HepG2 (cell line): ENCODE results near the gene WNT2B. TPM values are rescaled to one million over a fixed set of nuclear protein-coding genes. Genes with fewer than 3 reads are reported as not detected.

Experiments
- ASH2L ChIP-seq: fragments of 300-600, 200-600 bp; sonication (generic); IDR thresholded peaks from 2 replicates; pipeline ENCODE4 v1.7.0; 2017; ENCODE audit warnings: low read depth, mild to moderate bottlenecking, moderate library complexity, mixed read lengths, low read length; ENCODE audit not compliant: insufficient read length
- ATF1 ChIP-seq: IDR thresholded peaks from 2 replicates; pipeline ENCODE4 v1.6.1; 2016; ENCODE audit warnings: mild to moderate bottlenecking, control low read depth
- CBX1 ChIP-seq: IDR thresholded peaks from one replicate; pipeline ENCODE4 v1.6.1; 2016; ENCODE audit warnings: antibody characterized with exemption, low read depth
- FLYWCH1 ChIP-seq: sonication (generic); formaldehyde crosslinking; IDR thresholded peaks from 2 replicates; pipeline ENCODE4 v1.8.1; 2023; ENCODE audit warnings: mild to moderate bottlenecking, missing genetic modification reagents
- FOSL2 ChIP-seq: sonication (generic); formaldehyde crosslinking; IDR thresholded peaks from 2 replicates; pipeline ENCODE4 v1.4.0; 2020; ENCODE audit warnings: missing genetic modification reagents
- HHEX ChIP-seq: IDR thresholded peaks from 2 replicates; pipeline ENCODE4 v1.6.1; 2016; ENCODE audit warnings: control low read depth
- KLF6 ChIP-seq: IDR thresholded peaks from 2 replicates; pipeline ENCODE4 v1.8.0; 2016; ENCODE audit warnings: missing biosample characterization, missing genetic modification reagents
- MATR3 ChIP-seq: sonication (generic); formaldehyde crosslinking; IDR thresholded peaks from 2 replicates; pipeline ENCODE4 v1.4.0; 2020; ENCODE audit warnings: missing genetic modification reagents
- MIER2 ChIP-seq: IDR thresholded peaks from 2 replicates; pipeline ENCODE4 v1.6.1; 2016; ENCODE audit warnings: missing biosample characterization, missing genetic modification reagents
- RFX5 ChIP-seq: IDR thresholded peaks from 2 replicates; pipeline ENCODE4 v1.6.1; 2011; ENCODE audit warnings: low read depth, low read length, improper control_type of control experiment
- SMAD1 ChIP-seq: sonication (generic); formaldehyde crosslinking; IDR thresholded peaks from 2 replicates; pipeline ENCODE4 v1.4.0; 2020; ENCODE audit warnings: missing genetic modification reagents, low read depth, mild to moderate bottlenecking, borderline replicate concordance
- XRCC5 ChIP-seq: fragments of 200-400 bp; formaldehyde crosslinking; optimal IDR thresholded peaks from 2 replicates; pipeline ENCODE3; 2017; ENCODE audit warnings: mild to moderate bottlenecking, low read length
- ZFP37 ChIP-seq: sonication (generic); formaldehyde crosslinking; IDR thresholded peaks from 2 replicates; pipeline ENCODE4 v1.4.0; 2020; ENCODE audit warnings: missing genetic modification reagents, borderline replicate concordance
- ZSCAN29 ChIP-seq: sonication (generic); formaldehyde crosslinking; conservative IDR thresholded peaks from 2 replicates; pipeline ENCODE4 v1.4.0; 2020; ENCODE audit warnings: mild to moderate bottlenecking, missing genetic modification reagents
- polyA plus RNA-seq, 8 experiments: library from polyadenylated mRNA; depleted of rRNA in 3 of 8; stranded (reverse) in 7 of 8; unstranded in 1 of 8; fragments of >200 nt; fragmentation: Illumina TruSeq in 4 of 8; extraction: Trizol in 4 of 8; gene quantifications; 2 replicates each; pipeline versions ENCODE4 v1.2.1 to v1.2.3, GENCODE V29; 2011 to 2016; ENCODE audit warnings: low read depth in 4 of 8, missing spikeins in 1 of 8, mixed read lengths in 1 of 8; ENCODE audit not compliant: insufficient read depth in 1 of 8
- total RNA-seq, 5 experiments: library from RNA; depleted of rRNA; stranded (reverse); fragments of >200 nt; fragmentation: Illumina TruSeq; extraction: Trizol; gene quantifications; 2 replicates each; pipeline ENCODE4 v1.2.3, GENCODE V29; 2016; ENCODE audit warnings: low read depth in 1 of 5
- TF ChIP-seq, protein P1 (sequence below): sonication (generic); formaldehyde crosslinking; IDR thresholded peaks from 2 replicates; pipeline ENCODE4 v1.8.1; 2023; ENCODE audit warnings: mild to moderate bottlenecking, missing genetic modification reagents
- TF ChIP-seq, protein P2 (sequence below): sonication (generic); formaldehyde crosslinking; conservative IDR thresholded peaks from 2 replicates; pipeline ENCODE4 v1.4.0; 2020; ENCODE audit warnings: missing genetic modification reagents
- TF ChIP-seq, protein P3 (sequence below): IDR thresholded peaks from 2 replicates; pipeline ENCODE4 v1.6.1; 2016; ENCODE audit warnings: missing genetic modification reagents, missing compliant biosample characterization
- TF ChIP-seq, protein P4 (sequence below): sonication (generic); formaldehyde crosslinking; IDR thresholded peaks from 2 replicates; pipeline ENCODE4 v1.5.0; 2020; ENCODE audit warnings: missing genetic modification reagents
- TF ChIP-seq, protein P5 (sequence below), 2 experiments: IDR thresholded peaks; 2 replicates each; pipeline ENCODE4 v1.6.1; 2011 to 2012; ENCODE audit warnings: low read length in 2 of 2, borderline replicate concordance in 1 of 2, low read depth in 1 of 2, mild to moderate bottlenecking in 1 of 2, moderate library complexity in 1 of 2
- TF ChIP-seq, protein P6 (sequence below): sonication (generic); formaldehyde crosslinking; IDR thresholded peaks from 2 replicates; pipeline ENCODE4 v1.5.0; 2020; ENCODE audit warnings: mild to moderate bottlenecking, missing genetic modification reagents

The WNT2B gene
- total and polyA plus RNA-seq, 2 of the 13 experiments (the other 11 are each of a cell fraction or from before 2014, with no cell fraction given), result 0.11 to 0.32 TPM

DNA sequence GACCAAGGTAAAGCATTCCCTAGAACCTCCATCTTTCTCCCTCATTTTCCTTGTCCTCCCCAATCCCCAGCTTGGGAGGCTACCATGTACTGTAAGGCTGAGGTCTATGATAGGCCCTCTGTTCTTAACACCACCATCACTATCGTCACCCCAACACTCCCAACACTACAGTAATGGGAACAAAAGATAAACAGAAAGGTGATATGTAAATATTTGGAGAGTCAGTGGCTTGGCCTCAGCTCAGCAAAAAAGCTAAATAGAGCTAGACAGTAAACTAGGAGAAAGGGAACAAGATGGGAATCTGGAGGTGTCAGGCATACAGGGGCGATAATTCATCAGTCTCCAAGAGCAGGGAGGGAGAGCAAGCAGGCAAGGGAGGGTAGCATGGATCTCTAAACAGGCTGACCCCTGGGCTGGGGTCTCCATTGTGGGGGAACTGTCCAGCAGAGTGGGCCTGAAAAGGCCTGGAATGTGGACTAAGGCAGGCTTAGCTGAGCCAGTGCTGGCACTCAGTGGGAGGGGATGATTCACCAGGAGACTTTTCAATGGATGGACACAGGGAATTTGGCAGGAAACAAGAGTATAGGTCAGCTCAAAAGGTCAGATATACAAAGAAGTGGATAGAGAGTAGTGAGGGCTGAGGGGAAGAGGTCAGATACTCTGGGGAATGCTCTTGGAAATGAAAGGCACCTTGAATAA is 6.7 kb downstream of the WNT2B start (continued):
- TF ChIP-seq SMAD1 (CRISPR knock-in tag) (no peak), MIER2 (CRISPR knock-in tag) (0 out of 2 replicates have a peak, but pooled peaks have one; percentile 44), XRCC5 (no peak), HHEX (0 out of 2 replicates have a peak, but pooled peaks have one; percentile 31), KLF6 (no peak), CBX1 (no peak), FOSL2 (0 out of 2 replicates have a peak, but pooled peaks have one; percentile 14), ZSCAN29 (CRISPR knock-in tag) (no peak), ASH2L (no peak), ATF1 (CRISPR knock-in tag) (no peak), ZFP37 (CRISPR knock-in tag) (no peak), MATR3 (CRISPR knock-in tag) (no peak), RFX5 (no peak), FLYWCH1 (no peak)
- TF ChIP-seq, protein P1, sequence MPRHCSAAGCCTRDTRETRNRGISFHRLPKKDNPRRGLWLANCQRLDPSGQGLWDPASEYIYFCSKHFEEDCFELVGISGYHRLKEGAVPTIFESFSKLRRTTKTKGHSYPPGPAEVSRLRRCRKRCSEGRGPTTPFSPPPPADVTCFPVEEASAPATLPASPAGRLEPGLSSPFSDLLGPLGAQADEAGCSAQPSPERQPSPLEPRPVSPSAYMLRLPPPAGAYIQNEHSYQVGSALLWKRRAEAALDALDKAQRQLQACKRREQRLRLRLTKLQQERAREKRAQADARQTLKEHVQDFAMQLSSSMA (CRISPR knock-in tag), result no peak
- TF ChIP-seq, protein P2, sequence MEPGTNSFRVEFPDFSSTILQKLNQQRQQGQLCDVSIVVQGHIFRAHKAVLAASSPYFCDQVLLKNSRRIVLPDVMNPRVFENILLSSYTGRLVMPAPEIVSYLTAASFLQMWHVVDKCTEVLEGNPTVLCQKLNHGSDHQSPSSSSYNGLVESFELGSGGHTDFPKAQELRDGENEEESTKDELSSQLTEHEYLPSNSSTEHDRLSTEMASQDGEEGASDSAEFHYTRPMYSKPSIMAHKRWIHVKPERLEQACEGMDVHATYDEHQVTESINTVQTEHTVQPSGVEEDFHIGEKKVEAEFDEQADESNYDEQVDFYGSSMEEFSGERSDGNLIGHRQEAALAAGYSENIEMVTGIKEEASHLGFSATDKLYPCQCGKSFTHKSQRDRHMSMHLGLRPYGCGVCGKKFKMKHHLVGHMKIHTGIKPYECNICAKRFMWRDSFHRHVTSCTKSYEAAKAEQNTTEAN (CRISPR knock-in tag), result no peak
- TF ChIP-seq, protein P3, sequence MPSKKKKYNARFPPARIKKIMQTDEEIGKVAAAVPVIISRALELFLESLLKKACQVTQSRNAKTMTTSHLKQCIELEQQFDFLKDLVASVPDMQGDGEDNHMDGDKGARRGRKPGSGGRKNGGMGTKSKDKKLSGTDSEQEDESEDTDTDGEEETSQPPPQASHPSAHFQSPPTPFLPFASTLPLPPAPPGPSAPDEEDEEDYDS (CRISPR knock-in tag), result no peak
- TF ChIP-seq, protein P4, sequence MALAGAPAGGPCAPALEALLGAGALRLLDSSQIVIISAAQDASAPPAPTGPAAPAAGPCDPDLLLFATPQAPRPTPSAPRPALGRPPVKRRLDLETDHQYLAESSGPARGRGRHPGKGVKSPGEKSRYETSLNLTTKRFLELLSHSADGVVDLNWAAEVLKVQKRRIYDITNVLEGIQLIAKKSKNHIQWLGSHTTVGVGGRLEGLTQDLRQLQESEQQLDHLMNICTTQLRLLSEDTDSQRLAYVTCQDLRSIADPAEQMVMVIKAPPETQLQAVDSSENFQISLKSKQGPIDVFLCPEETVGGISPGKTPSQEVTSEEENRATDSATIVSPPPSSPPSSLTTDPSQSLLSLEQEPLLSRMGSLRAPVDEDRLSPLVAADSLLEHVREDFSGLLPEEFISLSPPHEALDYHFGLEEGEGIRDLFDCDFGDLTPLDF (CRISPR knock-in tag), result no peak
- TF ChIP-seq, protein P5, sequence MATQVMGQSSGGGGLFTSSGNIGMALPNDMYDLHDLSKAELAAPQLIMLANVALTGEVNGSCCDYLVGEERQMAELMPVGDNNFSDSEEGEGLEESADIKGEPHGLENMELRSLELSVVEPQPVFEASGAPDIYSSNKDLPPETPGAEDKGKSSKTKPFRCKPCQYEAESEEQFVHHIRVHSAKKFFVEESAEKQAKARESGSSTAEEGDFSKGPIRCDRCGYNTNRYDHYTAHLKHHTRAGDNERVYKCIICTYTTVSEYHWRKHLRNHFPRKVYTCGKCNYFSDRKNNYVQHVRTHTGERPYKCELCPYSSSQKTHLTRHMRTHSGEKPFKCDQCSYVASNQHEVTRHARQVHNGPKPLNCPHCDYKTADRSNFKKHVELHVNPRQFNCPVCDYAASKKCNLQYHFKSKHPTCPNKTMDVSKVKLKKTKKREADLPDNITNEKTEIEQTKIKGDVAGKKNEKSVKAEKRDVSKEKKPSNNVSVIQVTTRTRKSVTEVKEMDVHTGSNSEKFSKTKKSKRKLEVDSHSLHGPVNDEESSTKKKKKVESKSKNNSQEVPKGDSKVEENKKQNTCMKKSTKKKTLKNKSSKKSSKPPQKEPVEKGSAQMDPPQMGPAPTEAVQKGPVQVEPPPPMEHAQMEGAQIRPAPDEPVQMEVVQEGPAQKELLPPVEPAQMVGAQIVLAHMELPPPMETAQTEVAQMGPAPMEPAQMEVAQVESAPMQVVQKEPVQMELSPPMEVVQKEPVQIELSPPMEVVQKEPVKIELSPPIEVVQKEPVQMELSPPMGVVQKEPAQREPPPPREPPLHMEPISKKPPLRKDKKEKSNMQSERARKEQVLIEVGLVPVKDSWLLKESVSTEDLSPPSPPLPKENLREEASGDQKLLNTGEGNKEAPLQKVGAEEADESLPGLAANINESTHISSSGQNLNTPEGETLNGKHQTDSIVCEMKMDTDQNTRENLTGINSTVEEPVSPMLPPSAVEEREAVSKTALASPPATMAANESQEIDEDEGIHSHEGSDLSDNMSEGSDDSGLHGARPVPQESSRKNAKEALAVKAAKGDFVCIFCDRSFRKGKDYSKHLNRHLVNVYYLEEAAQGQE (IDR thresholded peaks at IDR 0.05; ENCODE audit: borderline replicate concordance in 1 of 2, low read depth in 1 of 2, low read length in 2 of 2), result peak; percentile 14 to 85
- TF ChIP-seq, protein P6, sequence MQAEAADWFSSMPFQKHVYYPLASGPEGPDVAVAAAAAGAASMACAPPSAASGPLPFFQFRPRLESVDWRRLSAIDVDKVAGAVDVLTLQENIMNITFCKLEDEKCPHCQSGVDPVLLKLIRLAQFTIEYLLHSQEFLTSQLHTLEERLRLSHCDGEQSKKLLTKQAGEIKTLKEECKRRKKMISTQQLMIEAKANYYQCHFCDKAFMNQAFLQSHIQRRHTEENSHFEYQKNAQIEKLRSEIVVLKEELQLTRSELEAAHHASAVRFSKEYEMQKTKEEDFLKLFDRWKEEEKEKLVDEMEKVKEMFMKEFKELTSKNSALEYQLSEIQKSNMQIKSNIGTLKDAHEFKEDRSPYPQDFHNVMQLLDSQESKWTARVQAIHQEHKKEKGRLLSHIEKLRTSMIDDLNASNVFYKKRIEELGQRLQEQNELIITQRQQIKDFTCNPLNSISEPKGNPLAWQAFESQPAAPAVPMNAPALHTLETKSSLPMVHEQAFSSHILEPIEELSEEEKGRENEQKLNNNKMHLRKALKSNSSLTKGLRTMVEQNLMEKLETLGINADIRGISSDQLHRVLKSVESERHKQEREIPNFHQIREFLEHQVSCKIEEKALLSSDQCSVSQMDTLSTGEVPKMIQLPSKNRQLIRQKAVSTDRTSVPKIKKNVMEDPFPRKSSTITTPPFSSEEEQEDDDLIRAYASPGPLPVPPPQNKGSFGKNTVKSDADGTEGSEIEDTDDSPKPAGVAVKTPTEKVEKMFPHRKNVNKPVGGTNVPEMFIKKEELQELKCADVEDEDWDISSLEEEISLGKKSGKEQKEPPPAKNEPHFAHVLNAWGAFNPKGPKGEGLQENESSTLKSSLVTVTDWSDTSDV (CRISPR knock-in tag), result no peak
